A549 (cell line): ENCODE results near the gene SAMD10.

Experiments
- EP300 ChIP-seq, 2 experiments: fragments of >200 bp; sonication (Bioruptor Twin); formaldehyde crosslinking; IDR thresholded peaks; 2 replicates in 1 of 2; 3 replicates in 1 of 2; pipeline ENCODE4 v1.6.1; 2016 to 2017
- HOXA7 ChIP-seq: fragments of 250-450 bp; sonication (Bioruptor Pico); IDR thresholded peaks from 2 replicates; pipeline ENCODE4 v1.5.0; 2020; ENCODE audit warnings: mild to moderate bottlenecking, moderate library complexity
- POLR2A ChIP-seq: IDR thresholded peaks from 2 replicates; pipeline ENCODE4 v1.6.1; 2012; ENCODE audit warnings: mild to moderate bottlenecking, low read length
- POLR2AphosphoS2 ChIP-seq: conservative IDR thresholded peaks from 2 replicates; pipeline ENCODE4 v1.6.1; 2012; ENCODE audit warnings: low read length, improper control_type of control experiment, inconsistent platforms
- RAD21 ChIP-seq, 2 experiments: fragments of >200 bp in 1 of 2; sonication (Bioruptor Twin) in 1 of 2; formaldehyde crosslinking in 1 of 2; IDR thresholded peaks in 1 of 2; conservative IDR thresholded peaks in 1 of 2; 2 replicates in 1 of 2; 3 replicates in 1 of 2; pipeline ENCODE4 v1.6.1; 2012 to 2018; ENCODE audit warnings: inconsistent platforms in 1 of 2
- RARB ChIP-seq: fragments of 250-450 bp; sonication (Bioruptor Pico); IDR thresholded peaks from 2 replicates; pipeline ENCODE4 v1.8.0; 2021; ENCODE audit warnings: mild to moderate bottlenecking, moderate library complexity
- RFX5 ChIP-seq: fragments of 450-650 bp; IDR thresholded peaks from 2 replicates; pipeline ENCODE4 v1.7.1; 2014; ENCODE audit warnings: antibody characterized with exemption, mild to moderate bottlenecking, moderate library complexity
- SMC3 ChIP-seq: fragments of >200 bp; sonication (Bioruptor Twin); formaldehyde crosslinking; IDR thresholded peaks from 3 replicates; pipeline ENCODE4 v1.6.1; 2018; ENCODE audit warnings: inconsistent platforms
- ZC3H11A ChIP-seq: fragments of 450-650 bp; IDR thresholded peaks from 2 replicates; pipeline ENCODE4 v1.6.1; 2014; ENCODE audit warnings: antibody characterized with exemption, mild to moderate bottlenecking
- TF ChIP-seq, protein P1 (sequence below): fragments of >200 bp; sonication (Bioruptor Twin); formaldehyde crosslinking; IDR thresholded peaks from 3 replicates; pipeline ENCODE4 v1.5.1; 2016
- TF ChIP-seq, protein P2 (sequence below): fragments of 200-600 bp; sonication (generic); IDR thresholded peaks from 2 replicates; pipeline ENCODE4 v1.6.1; 2016; ENCODE audit warnings: antibody characterized with exemption, mild to moderate bottlenecking, moderate library complexity
- TF ChIP-seq, protein P3 (sequence below): IDR thresholded peaks from 2 replicates; pipeline ENCODE4 v1.6.1; 2012

DNA sequence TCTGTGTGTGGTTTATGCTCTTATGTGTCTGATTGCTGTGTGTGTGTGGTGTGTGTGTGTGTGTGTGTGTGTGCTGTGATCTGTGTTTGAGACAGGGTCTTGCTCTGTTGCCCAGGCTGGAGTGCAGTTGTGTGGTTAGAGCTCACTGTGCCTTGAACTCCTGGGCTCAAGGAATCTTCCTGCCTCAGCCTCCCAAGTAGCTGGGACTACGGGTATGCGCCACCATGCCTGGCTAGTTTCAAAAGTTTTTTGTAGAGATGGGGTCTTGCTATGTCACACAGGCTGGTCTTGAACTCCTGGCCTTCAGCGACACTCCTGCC is 6.3 kb downstream of the SAMD10 start:
- TF ChIP-seq, protein P1, sequence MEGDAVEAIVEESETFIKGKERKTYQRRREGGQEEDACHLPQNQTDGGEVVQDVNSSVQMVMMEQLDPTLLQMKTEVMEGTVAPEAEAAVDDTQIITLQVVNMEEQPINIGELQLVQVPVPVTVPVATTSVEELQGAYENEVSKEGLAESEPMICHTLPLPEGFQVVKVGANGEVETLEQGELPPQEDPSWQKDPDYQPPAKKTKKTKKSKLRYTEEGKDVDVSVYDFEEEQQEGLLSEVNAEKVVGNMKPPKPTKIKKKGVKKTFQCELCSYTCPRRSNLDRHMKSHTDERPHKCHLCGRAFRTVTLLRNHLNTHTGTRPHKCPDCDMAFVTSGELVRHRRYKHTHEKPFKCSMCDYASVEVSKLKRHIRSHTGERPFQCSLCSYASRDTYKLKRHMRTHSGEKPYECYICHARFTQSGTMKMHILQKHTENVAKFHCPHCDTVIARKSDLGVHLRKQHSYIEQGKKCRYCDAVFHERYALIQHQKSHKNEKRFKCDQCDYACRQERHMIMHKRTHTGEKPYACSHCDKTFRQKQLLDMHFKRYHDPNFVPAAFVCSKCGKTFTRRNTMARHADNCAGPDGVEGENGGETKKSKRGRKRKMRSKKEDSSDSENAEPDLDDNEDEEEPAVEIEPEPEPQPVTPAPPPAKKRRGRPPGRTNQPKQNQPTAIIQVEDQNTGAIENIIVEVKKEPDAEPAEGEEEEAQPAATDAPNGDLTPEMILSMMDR = no peak
- TF ChIP-seq RFX5 (no peak), POLR2AphosphoS2 (no peak), POLR2A (no peak), RARB (CRISPR knock-in tag) (no peak), RAD21 (conservative IDR thresholded peaks at IDR 0.05 in 1 of 2, IDR thresholded peaks at IDR 0.05 in 1 of 2) (no peak), HOXA7 (no peak), EP300 (IDR thresholded peaks at IDR 0.05) (no peak), SMC3 (no peak), ZC3H11A (no peak)
- TF ChIP-seq, protein P2, sequence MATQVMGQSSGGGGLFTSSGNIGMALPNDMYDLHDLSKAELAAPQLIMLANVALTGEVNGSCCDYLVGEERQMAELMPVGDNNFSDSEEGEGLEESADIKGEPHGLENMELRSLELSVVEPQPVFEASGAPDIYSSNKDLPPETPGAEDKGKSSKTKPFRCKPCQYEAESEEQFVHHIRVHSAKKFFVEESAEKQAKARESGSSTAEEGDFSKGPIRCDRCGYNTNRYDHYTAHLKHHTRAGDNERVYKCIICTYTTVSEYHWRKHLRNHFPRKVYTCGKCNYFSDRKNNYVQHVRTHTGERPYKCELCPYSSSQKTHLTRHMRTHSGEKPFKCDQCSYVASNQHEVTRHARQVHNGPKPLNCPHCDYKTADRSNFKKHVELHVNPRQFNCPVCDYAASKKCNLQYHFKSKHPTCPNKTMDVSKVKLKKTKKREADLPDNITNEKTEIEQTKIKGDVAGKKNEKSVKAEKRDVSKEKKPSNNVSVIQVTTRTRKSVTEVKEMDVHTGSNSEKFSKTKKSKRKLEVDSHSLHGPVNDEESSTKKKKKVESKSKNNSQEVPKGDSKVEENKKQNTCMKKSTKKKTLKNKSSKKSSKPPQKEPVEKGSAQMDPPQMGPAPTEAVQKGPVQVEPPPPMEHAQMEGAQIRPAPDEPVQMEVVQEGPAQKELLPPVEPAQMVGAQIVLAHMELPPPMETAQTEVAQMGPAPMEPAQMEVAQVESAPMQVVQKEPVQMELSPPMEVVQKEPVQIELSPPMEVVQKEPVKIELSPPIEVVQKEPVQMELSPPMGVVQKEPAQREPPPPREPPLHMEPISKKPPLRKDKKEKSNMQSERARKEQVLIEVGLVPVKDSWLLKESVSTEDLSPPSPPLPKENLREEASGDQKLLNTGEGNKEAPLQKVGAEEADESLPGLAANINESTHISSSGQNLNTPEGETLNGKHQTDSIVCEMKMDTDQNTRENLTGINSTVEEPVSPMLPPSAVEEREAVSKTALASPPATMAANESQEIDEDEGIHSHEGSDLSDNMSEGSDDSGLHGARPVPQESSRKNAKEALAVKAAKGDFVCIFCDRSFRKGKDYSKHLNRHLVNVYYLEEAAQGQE = no peak
- TF ChIP-seq, protein P3, sequence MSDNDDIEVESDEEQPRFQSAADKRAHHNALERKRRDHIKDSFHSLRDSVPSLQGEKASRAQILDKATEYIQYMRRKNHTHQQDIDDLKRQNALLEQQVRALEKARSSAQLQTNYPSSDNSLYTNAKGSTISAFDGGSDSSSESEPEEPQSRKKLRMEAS = no peak
